GM19468 (cell line): ENCODE data around the gene ZNF512B.
"Not testable (repeated sequence)": the region's sequence is repeated elsewhere in the genome, so short reads cannot be mapped to it uniquely, and the experiment has no call there.

ENCODE experiments used
- ATAC-seq: cut with Tn5 transposase; IDR thresholded peaks from one replicate; pipeline ENCODE4 v1.9.1; 2021; ENCODE audit warnings: mild to moderate bottlenecking, moderate library complexity, moderate number of reproducible peaks; ENCODE audit not compliant: unreplicated experiment; ENCODE audit errors: extremely low read depth

ZNF512B gene

GRCh38 chr20:63969838-63970713, at the start of gene ZNF512B:
TSS of gene ZNF512B (minus strand) at chr20:63969930. CDS start at chr20:63967950, 1,980 bp downstream.
- no peak for ATAC-seq

GRCh38 chr20:64015635-64016034, 45.9 kb upstream of the ZNF512B start:
- no peak for ATAC-seq

DNA sequence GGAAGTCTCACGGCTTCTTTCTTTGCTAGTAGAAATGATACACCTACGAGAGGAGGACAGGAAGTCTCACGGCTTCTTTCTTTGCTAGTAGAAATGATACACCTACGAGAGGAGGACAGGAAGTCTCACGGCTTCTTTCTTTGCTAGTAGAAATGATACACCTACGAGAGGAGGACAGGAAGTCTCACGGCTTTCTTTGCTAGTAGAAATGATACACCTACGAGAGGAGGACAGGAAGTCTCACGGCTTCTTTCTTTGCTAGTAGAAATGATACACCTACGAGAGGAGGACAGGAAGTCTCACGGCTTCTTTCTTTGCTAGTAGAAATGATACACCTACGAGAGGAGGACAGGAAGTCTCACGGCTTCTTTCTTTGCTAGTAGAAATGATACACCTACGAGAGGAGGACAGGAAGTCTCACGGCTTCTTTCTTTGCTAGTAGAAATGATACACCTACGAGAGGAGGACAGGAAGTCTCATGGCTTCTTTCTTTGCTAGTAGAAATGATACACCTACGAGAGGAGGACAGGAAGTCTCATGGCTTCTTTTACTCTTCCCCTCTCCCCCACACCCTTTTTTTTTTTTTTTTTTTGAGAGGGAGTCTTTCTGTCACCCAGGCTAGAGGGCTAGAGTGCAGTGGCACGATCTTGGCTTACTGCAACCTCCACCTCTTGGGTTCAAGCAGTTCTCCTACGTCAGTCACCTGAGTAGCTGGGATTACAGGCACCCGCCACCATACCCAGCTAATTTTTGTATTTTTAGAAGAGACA, 42.8 kb upstream of the ZNF512B start:
- not testable (repeated sequence) for ATAC-seq

GRCh38 chr20:64011366-64011779, 41.6 kb upstream of the ZNF512B start:
- no peak for ATAC-seq

- no peak for ATAC-seq
Observed at GRCh38 chr20:64010711-64011237, 41.0 kb upstream of the ZNF512B start.

- ATAC-seq: no peak
Observed at GRCh38 chr20:64009811-64010387, 40.2 kb upstream of the ZNF512B start.

GRCh38 chr20:64006902-64007301, 37.2 kb upstream of the ZNF512B start:
- no peak for ATAC-seq

- no peak for ATAC-seq
Observed at GRCh38 chr20:64006490-64006889, 36.8 kb upstream of the ZNF512B start.

- ATAC-seq: no peak
Observed at GRCh38 chr20:64005394-64005793, 35.7 kb upstream of the ZNF512B start.

DNA sequence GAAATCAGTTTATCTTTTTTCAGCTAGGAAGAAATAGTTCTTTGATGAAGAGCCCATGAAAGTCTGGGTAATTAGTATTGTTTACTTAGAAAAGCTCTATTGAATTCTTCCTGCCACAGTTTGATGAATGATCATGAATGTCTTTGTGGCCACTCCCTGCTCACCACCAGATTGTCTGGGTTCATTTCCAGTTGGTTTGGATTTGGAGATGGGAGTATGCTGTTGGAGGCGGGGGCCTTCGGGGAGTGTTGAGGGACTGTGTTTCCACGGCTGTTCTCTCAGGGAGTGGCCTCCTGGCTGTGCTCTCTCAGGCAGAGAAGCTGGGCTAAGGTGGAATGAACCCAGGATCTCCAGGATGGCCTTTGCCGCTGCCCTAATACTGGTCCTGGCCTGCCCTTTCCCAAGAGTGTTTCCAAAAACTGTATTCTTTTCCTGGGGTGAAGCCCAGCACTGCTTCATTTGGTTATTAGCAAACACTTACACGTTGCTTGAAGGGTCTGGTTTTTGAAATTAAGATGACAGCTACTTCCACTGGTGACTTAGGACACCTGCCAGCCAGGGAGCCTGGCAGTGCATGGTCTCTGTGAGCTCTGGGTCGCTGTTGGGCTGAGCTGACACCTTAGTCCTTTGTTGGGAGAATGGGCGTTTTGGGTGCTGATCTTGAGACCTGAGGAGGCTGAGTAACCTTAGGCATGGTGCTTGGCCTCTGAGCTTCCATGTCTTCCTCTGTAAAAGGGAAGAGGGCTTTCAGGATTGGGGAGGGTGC, 34.4 kb upstream of the ZNF512B start:
- no peak for ATAC-seq

- no peak for ATAC-seq
Observed at GRCh38 chr20:64001607-64002011, 31.9 kb upstream of the ZNF512B start.

GRCh38 chr20:64000906-64001305, 31.2 kb upstream of the ZNF512B start:
- no peak for ATAC-seq

GRCh38 chr20:63982937-63983336, 13.2 kb upstream of the ZNF512B start:
- no peak for ATAC-seq

DNA sequence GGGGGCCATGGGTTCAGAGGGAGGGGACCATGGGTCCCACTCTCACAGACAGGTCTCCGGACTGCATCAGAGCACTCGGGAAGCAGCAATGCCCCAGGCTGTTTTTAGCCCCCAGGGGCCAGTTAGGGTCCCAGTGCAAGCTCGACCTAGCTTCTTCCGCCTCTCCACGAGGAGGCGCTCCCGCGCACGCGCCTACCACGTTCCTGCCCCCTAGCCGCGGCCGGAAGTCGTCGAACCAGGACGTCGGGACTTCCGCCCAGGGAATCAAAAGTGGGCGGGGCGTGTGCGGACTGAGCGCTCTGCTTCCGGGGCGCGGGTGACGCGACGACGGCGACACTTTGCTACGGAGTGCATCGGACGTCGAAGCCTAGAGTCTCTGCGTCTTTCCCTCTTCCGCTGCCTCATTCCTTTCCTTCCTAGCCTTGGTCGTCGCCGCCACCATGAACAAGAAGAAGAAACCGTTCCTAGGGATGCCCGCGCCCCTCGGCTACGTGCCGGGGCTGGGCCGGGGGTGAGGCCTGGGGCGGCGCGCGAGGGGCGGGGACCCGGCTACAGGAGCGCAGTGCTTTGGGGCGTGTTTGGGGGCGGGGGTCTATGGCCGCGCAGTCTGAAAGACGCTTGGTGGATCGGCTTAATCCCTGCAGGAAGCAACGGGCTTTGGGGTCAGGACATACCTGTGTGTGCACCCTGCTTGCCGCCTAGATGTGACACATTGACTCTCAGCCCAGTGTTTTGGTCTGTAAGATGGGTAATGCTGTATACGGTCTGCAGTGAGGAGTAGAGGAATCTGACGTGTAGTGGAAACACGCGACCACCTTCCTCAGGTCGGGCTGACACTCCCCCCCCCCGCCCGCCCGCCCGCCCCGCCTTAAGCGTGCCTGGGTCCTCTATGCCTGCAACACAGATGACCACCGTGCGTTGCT, 11.3 kb upstream of the ZNF512B start, which contains the start of gene PRPF6:
Gene PRPF6, plus strand, starts transcription at position 327 of the 923 bp plus-strand sequence. Its CDS starts 114 bp downstream, at position 441.
- peak; percentile 21 for ATAC-seq

- peak; percentile 7 for ATAC-seq
Observed at GRCh38 chr20:63980317-63980805, 10.6 kb upstream of the ZNF512B start.

DNA sequence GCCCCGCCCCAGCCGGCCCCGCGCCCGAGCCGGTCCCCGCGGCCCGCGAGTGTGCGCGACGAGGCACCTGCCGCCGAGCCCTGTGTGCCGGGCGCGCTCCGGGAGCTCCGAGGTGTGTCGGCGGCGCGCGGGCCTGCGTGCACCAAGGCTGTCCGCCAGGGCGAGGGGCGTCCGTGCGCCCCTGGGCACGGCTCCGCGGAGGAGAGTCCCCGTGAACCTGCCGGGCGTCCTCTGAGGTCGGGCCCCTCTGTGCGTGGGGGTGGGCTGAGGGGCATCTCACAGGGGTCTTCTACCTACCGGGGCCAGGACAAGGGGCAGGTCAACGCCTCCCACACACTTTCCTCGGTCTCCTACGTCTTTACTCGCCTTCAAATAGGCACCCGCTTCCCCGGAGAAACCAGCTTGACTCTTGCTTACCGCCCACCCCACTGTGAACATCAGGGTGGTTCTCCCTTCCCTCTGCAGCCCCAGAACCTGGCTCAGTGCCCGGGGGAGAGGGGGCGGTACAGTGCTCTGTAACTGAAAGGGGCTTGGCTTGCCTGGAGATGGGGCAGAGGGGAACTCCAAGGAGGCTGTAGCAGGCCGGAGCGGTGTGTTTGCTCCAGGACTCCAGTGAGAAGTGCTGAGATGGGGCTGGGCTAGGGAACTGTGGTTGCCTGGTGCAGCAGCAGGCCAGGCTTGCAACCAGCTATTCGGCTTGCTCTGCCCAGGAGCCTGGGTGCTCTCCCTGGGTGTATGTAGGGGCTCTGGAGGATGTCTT, 10.0 kb upstream of the ZNF512B start, which contains the start of gene SAMD10:
Gene SAMD10, minus strand, starts transcription at position 86 of the 760 bp plus-strand sequence. CDS start 175 bp downstream, outside the sequence.
- no peak for ATAC-seq

- no peak for ATAC-seq
Observed at GRCh38 chr20:63979229-63979556, 9.5 kb upstream of the ZNF512B start.
